Esophagus (tissue), 2 donors: ENCODE results near the gene POMT1. TPM values are rescaled to one million over a fixed set of nuclear protein-coding genes. Genes with fewer than 3 reads are reported as not detected.
"Not testable (repeated sequence)": the region's sequence is repeated elsewhere in the genome, so short reads cannot be mapped to it uniquely, and the experiment has no call there.

Experiments used
- H3K27ac ChIP-seq, 2 donors: one replicate each; pipeline ENCODE4 v1.5.1; 2013; ENCODE audit warnings: low read depth in 2 of 2, mild to moderate bottlenecking in 2 of 2, inconsistent platforms in 1 of 2, low read length in 1 of 2, moderate library complexity in 1 of 2
- H3K27me3 ChIP-seq, 2 donors: one replicate each; pipeline ENCODE4 v1.6.1; 2013; ENCODE audit warnings: low read length in 2 of 2, control low read depth in 1 of 2, mild to moderate bottlenecking in 1 of 2; ENCODE audit not compliant: insufficient read depth in 2 of 2, control insufficient read depth in 1 of 2
- H3K36me3 ChIP-seq, 2 donors: one replicate each; pipeline ENCODE4 v1.6.1; 2013; ENCODE audit warnings: low read length in 1 of 2; ENCODE audit not compliant: control insufficient read depth in 2 of 2, insufficient read depth in 2 of 2
- H3K4me1 ChIP-seq, 2 donors: one replicate each; pipeline ENCODE4 v1.6.1; 2013; ENCODE audit warnings: low read length in 1 of 2; ENCODE audit not compliant: control insufficient read depth in 2 of 2, insufficient read depth in 2 of 2
- H3K4me3 ChIP-seq, 2 donors: one replicate each; pipeline ENCODE4 v1.5.1; 2013; ENCODE audit warnings: low read length in 2 of 2, mild to moderate bottlenecking in 2 of 2, low read depth in 1 of 2, moderate library complexity in 1 of 2
- H3K9me3 ChIP-seq, 2 donors: one replicate each; pipeline ENCODE4 v1.6.1; 2013; ENCODE audit warnings: mild to moderate bottlenecking in 2 of 2, low read depth in 1 of 2, low read length in 1 of 2, moderate library complexity in 1 of 2; ENCODE audit not compliant: control insufficient read depth in 2 of 2, insufficient read depth in 1 of 2
- WGBS, 2 donors: extraction: QIAGEN DNeasy Blood & Tissue Kit; methylation state at CpG; one replicate each; pipeline ENCODE4 v1.1.7; 2013; 5-methylcytosine and 5-hydroxymethylcytosine counted together
- polyA plus RNA-seq, 2 donors: library from polyadenylated mRNA; stranded (reverse); fragments of 200-250 nt; gene quantifications; one replicate each; pipeline ENCODE4 v1.2.3, GENCODE V29; 2013
- donor health status: healthy with polysubstance abuse.
- donor health status: Bipolar disorder and iron deficiency.

Gene POMT1, protein sequence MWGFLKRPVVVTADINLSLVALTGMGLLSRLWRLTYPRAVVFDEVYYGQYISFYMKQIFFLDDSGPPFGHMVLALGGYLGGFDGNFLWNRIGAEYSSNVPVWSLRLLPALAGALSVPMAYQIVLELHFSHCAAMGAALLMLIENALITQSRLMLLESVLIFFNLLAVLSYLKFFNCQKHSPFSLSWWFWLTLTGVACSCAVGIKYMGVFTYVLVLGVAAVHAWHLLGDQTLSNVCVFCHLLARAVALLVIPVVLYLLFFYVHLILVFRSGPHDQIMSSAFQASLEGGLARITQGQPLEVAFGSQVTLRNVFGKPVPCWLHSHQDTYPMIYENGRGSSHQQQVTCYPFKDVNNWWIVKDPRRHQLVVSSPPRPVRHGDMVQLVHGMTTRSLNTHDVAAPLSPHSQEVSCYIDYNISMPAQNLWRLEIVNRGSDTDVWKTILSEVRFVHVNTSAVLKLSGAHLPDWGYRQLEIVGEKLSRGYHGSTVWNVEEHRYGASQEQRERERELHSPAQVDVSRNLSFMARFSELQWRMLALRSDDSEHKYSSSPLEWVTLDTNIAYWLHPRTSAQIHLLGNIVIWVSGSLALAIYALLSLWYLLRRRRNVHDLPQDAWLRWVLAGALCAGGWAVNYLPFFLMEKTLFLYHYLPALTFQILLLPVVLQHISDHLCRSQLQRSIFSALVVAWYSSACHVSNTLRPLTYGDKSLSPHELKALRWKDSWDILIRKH
- polyA plus RNA-seq, result 10 to 100 TPM; 11.5 to 18.2 TPM

- H3K9me3 ChIP-seq, result no peaks in the 10 kb centered on the region
- H3K27ac ChIP-seq, result peak within 1 kb of the TSS; percentile 34 to 63
- WGBS, 2 donors, result 1% methylated on average over 83 of the region's 83 CpGs
- peaks cover 0 to 21% of the 10 kb centered on the region in 2 donors for H3K36me3 ChIP-seq
- H3K4me3 ChIP-seq, result peak within 1 kb of the TSS; percentile 69 to 85
- no peaks in the 10 kb centered on the region for H3K27me3 ChIP-seq
- peaks cover 3 to 7% of the 10 kb centered on the region in 2 donors for H3K4me1 ChIP-seq
Measured at GRCh38 chr9:131502781-131503625, at the start of gene POMT1. Gene POMT1 (plus strand): TSS chr9:131502918. CDS start chr9:131504219, 1,301 bp downstream.

DNA sequence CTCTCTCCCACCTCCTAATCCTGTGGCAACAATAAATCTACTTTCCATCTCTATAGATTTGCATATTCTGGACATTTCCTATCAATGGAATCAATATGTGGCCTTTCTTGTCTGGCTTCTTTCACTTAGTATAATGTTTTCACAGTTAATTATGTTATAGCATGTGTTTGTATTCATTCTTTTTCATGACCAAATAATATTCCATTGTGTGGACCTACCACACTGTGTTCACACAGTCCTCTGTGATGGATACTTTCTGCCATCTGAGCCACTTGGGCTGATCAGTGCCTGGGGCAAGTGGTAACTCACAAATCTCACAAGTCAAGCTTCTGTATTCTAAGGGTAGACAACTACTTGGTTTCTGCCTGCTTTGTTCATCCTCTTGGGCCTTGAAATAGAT is 48.7 kb upstream of the POMT1 start:
- Histone ChIP-seq H3K4me3 (no peak overlapping the region), H3K27ac (no peak overlapping the region), H3K9me3 (no peaks in the 10 kb centered on the region), H3K4me1 (no peaks in the 10 kb centered on the region), H3K27me3 (no peaks in the 10 kb centered on the region), H3K36me3 (peaks cover 21 to 25% of the 10 kb centered on the region in 2 donors)

DNA sequence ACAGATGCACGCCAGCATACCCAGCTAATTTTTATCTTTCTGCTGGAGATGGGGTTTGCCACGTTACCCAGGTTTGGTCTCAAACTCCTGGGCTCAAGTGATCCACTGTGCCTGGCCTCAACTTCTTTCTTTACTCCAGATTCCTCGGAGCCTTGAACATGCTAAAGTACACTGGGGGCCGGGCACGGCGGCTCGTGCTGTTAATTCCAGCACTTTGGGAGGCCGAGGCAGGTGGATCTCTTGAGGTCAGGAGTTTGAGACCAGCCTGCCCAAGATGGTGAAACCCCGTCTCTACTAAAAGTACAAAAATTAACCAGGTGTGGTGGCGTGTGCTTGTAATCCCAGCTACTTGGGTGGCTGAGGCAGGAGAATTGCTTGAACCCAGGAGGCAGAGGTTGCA is 47.1 kb upstream of the POMT1 start:
- H3K27ac ChIP-seq, H3K27me3 ChIP-seq, H3K4me3 ChIP-seq, H3K9me3 ChIP-seq, H3K4me1 ChIP-seq: not testable (repeated sequence)
- 96 to 98% methylated on average over 10 of the region's 10 CpGs for WGBS, 2 donors
- H3K36me3 ChIP-seq, result peaks cover 29 to 30% of the 10 kb centered on the region in 2 donors

DNA sequence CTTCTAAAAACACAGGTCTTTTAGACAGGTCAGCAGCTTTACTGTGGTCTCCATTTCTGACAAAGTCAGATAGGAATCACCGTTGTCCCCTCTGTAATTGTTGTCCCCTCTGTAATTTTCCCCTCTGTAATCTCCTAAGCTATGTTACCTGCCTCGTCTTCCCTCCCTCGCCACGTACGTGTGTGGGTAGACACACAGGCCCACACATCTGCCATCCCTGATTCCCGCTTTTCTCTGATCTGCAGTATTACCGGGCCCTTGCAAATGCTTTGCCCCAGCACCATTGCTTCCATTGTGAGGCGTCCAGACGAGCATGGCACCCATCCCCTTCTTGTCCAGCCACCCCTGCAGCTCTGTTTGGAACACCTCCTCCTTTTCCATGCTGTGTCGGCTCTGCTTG is 45.0 kb upstream of the POMT1 start:
- H3K36me3 ChIP-seq, result peaks cover 30 to 33% of the 10 kb centered on the region in 2 donors
- WGBS, 2 donors, result 90% methylated on average over 10 of the region's 10 CpGs
- no peak overlapping the region for H3K4me3 ChIP-seq
- H3K27ac ChIP-seq, result no peak overlapping the region
- no peaks in the 10 kb centered on the region for H3K4me1 ChIP-seq
- no peaks in the 10 kb centered on the region for H3K9me3 ChIP-seq
- no peaks in the 10 kb centered on the region for H3K27me3 ChIP-seq

DNA sequence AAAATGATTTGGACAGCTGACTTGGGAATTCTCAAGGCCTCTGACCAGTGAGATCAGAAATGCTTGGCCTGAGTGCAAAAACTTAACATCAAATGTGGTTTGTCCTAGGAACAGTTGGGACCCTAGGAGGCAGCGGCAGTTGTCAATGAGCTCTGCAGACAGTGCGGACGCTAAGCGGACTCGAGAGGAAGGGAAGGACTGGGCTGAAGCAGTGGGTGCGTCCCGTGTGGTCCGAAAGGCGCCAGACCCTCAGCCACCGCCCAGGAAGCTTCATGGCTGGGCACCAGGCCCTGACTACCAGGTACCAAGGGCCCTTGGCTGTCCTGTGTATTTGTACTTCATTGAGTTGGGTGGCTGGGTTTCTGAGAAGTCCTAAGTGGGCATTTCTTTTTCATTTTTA is 43.7 kb upstream of the POMT1 start:
- H3K4me3 ChIP-seq, result no peak overlapping the region
- H3K27ac ChIP-seq, result no peak overlapping the region
- H3K9me3 ChIP-seq, result no peaks in the 10 kb centered on the region
- 92 to 95% methylated on average over 10 of the region's 10 CpGs for WGBS, 2 donors
- peaks cover 30 to 33% of the 10 kb centered on the region in 2 donors for H3K36me3 ChIP-seq
- no peaks in the 10 kb centered on the region for H3K27me3 ChIP-seq
- no peaks in the 10 kb centered on the region for H3K4me1 ChIP-seq

GRCh38 chr9:131461166-131461565 is 41.6 kb upstream of the POMT1 start:
- Histone ChIP-seq H3K36me3 (peaks cover 37 to 40% of the 10 kb centered on the region in 2 donors), H3K4me1 (no peaks in the 10 kb centered on the region), H3K9me3 (no peaks in the 10 kb centered on the region), H3K27me3 (no peaks in the 10 kb centered on the region), H3K4me3 (no peak overlapping the region), H3K27ac (no peak overlapping the region)
- WGBS, 2 donors, result 96 to 100% methylated on average over 1 of the region's 1 CpG

GRCh38 chr9:131464354-131465000 is 38.2 kb upstream of the POMT1 start:
- no peaks in the 10 kb centered on the region for H3K27me3 ChIP-seq
- WGBS, 2 donors, result 86 to 90% methylated on average over 24 of the region's 24 CpGs
- H3K27ac ChIP-seq, result no peak overlapping the region
- H3K4me3 ChIP-seq, result no peak overlapping the region
- no peaks in the 10 kb centered on the region for H3K4me1 ChIP-seq
- H3K36me3 ChIP-seq, result peaks cover 23 to 38% of the 10 kb centered on the region in 2 donors
- no peaks in the 10 kb centered on the region for H3K9me3 ChIP-seq

DNA sequence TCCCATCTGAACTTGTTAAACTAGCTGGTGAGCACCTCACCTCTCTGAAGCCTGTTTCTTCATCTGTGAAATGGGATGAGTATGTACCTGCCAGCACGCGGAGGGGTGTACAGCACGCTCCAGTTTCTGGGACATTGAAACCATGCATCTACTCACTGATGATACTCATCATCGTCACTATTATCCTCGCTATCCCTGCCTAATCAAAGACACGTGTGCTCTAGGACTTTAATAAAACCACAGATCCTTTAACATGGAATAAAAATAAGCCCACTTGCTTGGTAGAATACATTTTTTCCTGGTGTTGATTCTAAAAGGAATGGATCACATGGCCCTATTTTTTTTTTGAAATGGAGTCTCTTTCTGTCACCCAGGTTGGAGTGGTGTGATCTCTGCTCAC is 37.3 kb upstream of the POMT1 start:
- Histone ChIP-seq H3K27ac (no peak overlapping the region), H3K27me3 (no peaks in the 10 kb centered on the region), H3K4me1 (no peaks in the 10 kb centered on the region), H3K4me3 (no peak overlapping the region), H3K36me3 (peaks cover 23 to 43% of the 10 kb centered on the region in 2 donors), H3K9me3 (no peaks in the 10 kb centered on the region)
- whole genome bisulfite sequencing, 2 donors, result 88 to 95% methylated on average over 6 of the region's 6 CpGs
